ENCODE data around the gene GMPR2.
"Not testable (repeated sequence)": the region's sequence is repeated elsewhere in the genome, so short reads cannot be mapped to it uniquely, and the experiment has no call there.

GMPR2 gene

DNA sequence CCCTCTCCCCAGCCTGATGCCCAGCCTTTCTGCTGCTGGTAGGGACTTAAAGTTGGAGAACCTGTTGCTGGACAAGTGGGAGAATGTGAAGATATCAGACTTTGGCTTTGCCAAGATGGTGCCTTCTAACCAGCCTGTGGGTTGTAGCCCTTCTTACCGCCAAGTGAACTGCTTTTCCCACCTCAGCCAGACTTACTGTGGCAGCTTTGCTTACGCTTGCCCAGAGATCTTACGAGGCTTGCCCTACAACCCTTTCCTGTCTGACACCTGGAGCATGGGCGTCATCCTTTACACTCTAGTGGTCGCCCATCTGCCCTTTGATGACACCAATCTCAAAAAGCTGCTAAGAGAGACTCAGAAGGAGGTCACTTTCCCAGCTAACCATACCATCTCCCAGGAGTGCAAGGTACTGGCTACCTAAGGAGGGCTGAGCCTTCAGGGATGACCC is 25.6 kb upstream of the GMPR2 start:
- Mint-ChIP-seq H3K4me3 (peak overlapping the region; percentile 22 to 46), H3K9me3 (peaks cover 2 to 5% of the 10 kb centered on the region in 2 donors), H3K4me1 (ENCODE audit: low read depth in 2 of 2) (peaks cover 32 to 36% of the 10 kb centered on the region in 2 donors), H3K36me3 (ENCODE audit: insufficient read depth) (peaks cover 62% of the 10 kb centered on the region), H3K27ac (peak overlapping the region; percentile 93 to 95), H3K27me3 (no peaks in the 10 kb centered on the region)
- ATAC-seq (replicated peaks) (peak; percentile 91), DNase-seq (peak in 2 of 3 experiments; percentile 20 to 23)

- ATAC-seq (replicated peaks) = no peak
- Mint-ChIP-seq H3K4me1 (ENCODE audit: low read depth in 2 of 2) (peaks cover 33 to 40% of the 10 kb centered on the region in 2 donors), H3K36me3 (ENCODE audit: insufficient read depth) (peaks cover 67% of the 10 kb centered on the region), H3K4me3 (no peak overlapping the region), H3K9me3 (peaks cover 2 to 5% of the 10 kb centered on the region in 2 donors), H3K27ac (peak overlapping the region; percentile 93 to 95), H3K27me3 (no peaks in the 10 kb centered on the region)
- no peak for DNase-seq
These were observed 25.1 kb upstream of the GMPR2 start for GRCh38 chr14:24207625-24208024.

DNA sequence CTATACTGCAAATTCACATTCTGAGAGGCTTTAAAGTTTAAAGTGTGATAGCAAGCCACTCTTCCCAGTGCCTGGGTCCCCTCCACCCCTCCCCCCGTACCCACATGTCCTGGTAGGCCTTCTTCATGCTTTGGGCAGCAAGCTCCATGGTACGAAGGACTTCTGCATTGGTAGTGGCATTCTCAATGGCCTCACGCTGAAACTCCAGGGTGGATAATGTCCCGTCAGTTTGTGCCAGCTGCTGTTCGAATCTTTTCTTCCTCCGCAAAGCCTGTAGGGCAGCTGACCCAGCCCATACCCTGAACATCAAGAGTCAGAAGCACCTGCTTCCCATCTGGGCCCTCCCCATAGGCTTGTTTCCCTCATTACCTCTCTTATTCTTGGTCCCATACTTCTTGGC is 21.4 kb upstream of the GMPR2 start:
- H3K4me1 Mint-ChIP-seq (ENCODE audit: low read depth in 2 of 2) = peaks cover 50 to 53% of the 10 kb centered on the region in 2 donors
- no peak for ATAC-seq (replicated peaks)
- peak overlapping the region in 1 of 2 donors; percentile 88 for H3K4me3 Mint-ChIP-seq
- DNase-seq = no peak
- H3K27ac Mint-ChIP-seq = peak overlapping the region in 1 of 2 donors; percentile 97
- H3K27me3 Mint-ChIP-seq = no peaks in the 10 kb centered on the region
- peaks cover 75% of the 10 kb centered on the region for H3K36me3 Mint-ChIP-seq (ENCODE audit: insufficient read depth)
- H3K9me3 Mint-ChIP-seq = no peaks in the 10 kb centered on the region

- Mint-ChIP-seq H3K4me1 (ENCODE audit: low read depth in 2 of 2) (peaks cover 34 to 41% of the 10 kb centered on the region in 2 donors), H3K27ac (peak within 1 kb of the TSS; percentile 97 to 99), H3K27me3 (no peaks in the 10 kb centered on the region), H3K36me3 (ENCODE audit: insufficient read depth) (peaks cover 63% of the 10 kb centered on the region), H3K4me3 (peak within 1 kb of the TSS; percentile 88 to 89), H3K9me3 (no peaks in the 10 kb centered on the region)
- ATAC-seq (replicated peaks) = peak; percentile 75
- DNase-seq = peak; percentile 94 to 97 (median 94)
These were observed 19.5 kb upstream of the GMPR2 start, which contains the start of gene CHMP4A for GRCh38 chr14:24212924-24213865. Gene CHMP4A (minus strand): TSS chr14:24213488. CDS start chr14:24213439, 49 bp downstream.

DNA sequence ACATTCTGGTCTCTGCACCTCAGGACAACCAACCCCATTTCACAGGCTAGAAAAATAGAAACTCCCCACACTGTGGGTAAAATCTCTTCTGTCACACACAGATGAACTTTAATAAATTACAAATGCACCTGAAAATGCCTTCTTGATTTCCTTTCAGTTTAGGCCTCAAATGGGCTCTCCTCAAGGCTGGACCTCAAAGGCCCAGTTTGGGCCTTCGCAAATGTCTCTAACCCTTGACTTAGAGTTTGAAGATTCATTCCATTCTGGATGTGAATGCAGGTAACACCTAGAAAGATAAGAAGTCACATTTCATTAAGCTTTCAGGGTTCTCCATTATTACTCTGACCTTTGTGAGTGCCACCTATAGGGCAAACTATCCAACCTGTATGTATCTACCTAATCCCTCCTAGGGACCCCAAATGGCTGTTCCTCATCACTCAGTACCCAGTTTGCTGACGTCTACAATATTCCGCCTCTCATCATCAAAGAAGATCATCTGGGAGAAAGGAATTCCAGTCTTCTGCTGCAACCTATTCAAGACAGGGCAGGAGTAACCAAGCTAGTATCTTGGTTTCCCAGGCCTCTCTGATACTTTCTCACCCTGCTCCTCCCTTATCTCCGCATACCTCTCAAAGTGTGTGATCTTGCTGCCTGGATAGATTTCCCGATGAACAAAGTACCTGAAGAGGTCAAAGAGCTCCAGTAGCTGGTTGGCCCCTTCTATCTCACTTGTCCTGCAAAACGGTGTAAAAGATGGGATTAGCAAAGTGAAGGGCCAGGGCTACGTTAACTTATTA is 18.7 kb upstream of the GMPR2 start:
- H3K4me3 Mint-ChIP-seq = peak overlapping the region; percentile 88 to 89
- H3K9me3 Mint-ChIP-seq = no peaks in the 10 kb centered on the region
- peaks cover 56% of the 10 kb centered on the region for H3K36me3 Mint-ChIP-seq (ENCODE audit: insufficient read depth)
- H3K4me1 Mint-ChIP-seq (ENCODE audit: low read depth in 2 of 2) = peaks cover 34 to 41% of the 10 kb centered on the region in 2 donors
- no peaks in the 10 kb centered on the region for H3K27me3 Mint-ChIP-seq
- peak overlapping the region; percentile 97 to 99 for H3K27ac Mint-ChIP-seq
- DNase-seq (no peak), ATAC-seq (replicated peaks) (no peak)

GRCh38 chr14:24215495-24216344 is 17.0 kb upstream of the GMPR2 start, which contains the start of gene MDP1:
Gene MDP1 (minus strand): TSS chr14:24216066. CDS start chr14:24215955, 111 bp downstream.
- H3K4me3 Mint-ChIP-seq = peak within 1 kb of the TSS; percentile 90 to 94
- DNase-seq = peak; percentile 85 to 86 (median 86)
- peak within 1 kb of the TSS; percentile 97 to 99 for H3K27ac Mint-ChIP-seq
- H3K9me3 Mint-ChIP-seq = no peaks in the 10 kb centered on the region
- peaks cover 35 to 36% of the 10 kb centered on the region in 2 donors for H3K4me1 Mint-ChIP-seq (ENCODE audit: low read depth in 2 of 2)
- no peaks in the 10 kb centered on the region for H3K27me3 Mint-ChIP-seq
- H3K36me3 Mint-ChIP-seq (ENCODE audit: insufficient read depth) = peaks cover 45% of the 10 kb centered on the region
- peak; percentile 67 for ATAC-seq (replicated peaks)

- peak overlapping the region; percentile 97 to 99 for H3K27ac Mint-ChIP-seq
- peaks cover 34% of the 10 kb centered on the region in 2 donors for H3K4me1 Mint-ChIP-seq (ENCODE audit: low read depth in 2 of 2)
- ATAC-seq (replicated peaks) (no peak), DNase-seq (no peak)
- peak overlapping the region; percentile 90 to 94 for H3K4me3 Mint-ChIP-seq
- no peaks in the 10 kb centered on the region for H3K27me3 Mint-ChIP-seq
- peaks cover 40% of the 10 kb centered on the region for H3K36me3 Mint-ChIP-seq (ENCODE audit: insufficient read depth)
- no peaks in the 10 kb centered on the region for H3K9me3 Mint-ChIP-seq
These were observed 16.4 kb upstream of the GMPR2 start for GRCh38 chr14:24216345-24216699.

DNA sequence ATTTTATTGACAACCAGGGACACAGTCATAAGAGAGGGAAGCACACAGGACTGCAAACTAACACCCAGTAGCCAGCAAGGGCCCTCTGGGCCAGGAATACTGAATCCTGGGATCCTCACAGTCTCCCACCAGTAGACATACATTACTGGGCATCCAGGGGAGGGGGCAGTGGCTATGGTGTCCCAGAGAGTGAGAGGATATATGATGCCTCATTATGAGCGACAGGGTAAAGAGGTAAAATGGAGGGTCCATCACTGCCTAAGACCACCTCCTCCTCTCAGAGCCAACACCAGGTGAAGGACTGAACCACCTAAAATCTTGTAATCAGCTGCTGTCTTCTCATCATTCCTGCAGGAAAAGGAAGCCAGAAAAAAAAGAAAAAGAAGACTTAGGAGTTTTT is 15.9 kb upstream of the GMPR2 start:
- peaks cover 40% of the 10 kb centered on the region for H3K36me3 Mint-ChIP-seq (ENCODE audit: insufficient read depth)
- peak overlapping the region; percentile 97 to 99 for H3K27ac Mint-ChIP-seq
- not testable (repeated sequence) for DNase-seq; H3K27me3 Mint-ChIP-seq; H3K9me3 Mint-ChIP-seq; ATAC-seq (replicated peaks)
- H3K4me3 Mint-ChIP-seq = peak overlapping the region in 1 of 2 donors; percentile 94
- H3K4me1 Mint-ChIP-seq (ENCODE audit: low read depth in 2 of 2) = peaks cover 29 to 30% of the 10 kb centered on the region in 2 donors

- H3K4me3 Mint-ChIP-seq = no peak overlapping the region
- H3K4me1 Mint-ChIP-seq (ENCODE audit: low read depth in 2 of 2) = peaks cover 20% of the 10 kb centered on the region in 2 donors
- DNase-seq (no peak), ATAC-seq (replicated peaks) (no peak)
- H3K9me3 Mint-ChIP-seq = no peaks in the 10 kb centered on the region
- no peaks in the 10 kb centered on the region for H3K27me3 Mint-ChIP-seq
- peaks cover 22% of the 10 kb centered on the region for H3K36me3 Mint-ChIP-seq (ENCODE audit: insufficient read depth)
- peak overlapping the region in 1 of 2 donors; percentile 70 for H3K27ac Mint-ChIP-seq
These were observed 13.6 kb upstream of the GMPR2 start for GRCh38 chr14:24219080-24219479.

GRCh38 chr14:24219521-24219920 is 13.2 kb upstream of the GMPR2 start:
- H3K27me3 Mint-ChIP-seq = no peaks in the 10 kb centered on the region
- no peak for ATAC-seq (replicated peaks)
- H3K9me3 Mint-ChIP-seq = no peaks in the 10 kb centered on the region
- H3K4me3 Mint-ChIP-seq = no peak overlapping the region
- peaks cover 22% of the 10 kb centered on the region for H3K36me3 Mint-ChIP-seq (ENCODE audit: insufficient read depth)
- no peak for DNase-seq
- peaks cover 16 to 17% of the 10 kb centered on the region in 2 donors for H3K4me1 Mint-ChIP-seq (ENCODE audit: low read depth in 2 of 2)
- H3K27ac Mint-ChIP-seq = peak overlapping the region in 1 of 2 donors; percentile 70

DNA sequence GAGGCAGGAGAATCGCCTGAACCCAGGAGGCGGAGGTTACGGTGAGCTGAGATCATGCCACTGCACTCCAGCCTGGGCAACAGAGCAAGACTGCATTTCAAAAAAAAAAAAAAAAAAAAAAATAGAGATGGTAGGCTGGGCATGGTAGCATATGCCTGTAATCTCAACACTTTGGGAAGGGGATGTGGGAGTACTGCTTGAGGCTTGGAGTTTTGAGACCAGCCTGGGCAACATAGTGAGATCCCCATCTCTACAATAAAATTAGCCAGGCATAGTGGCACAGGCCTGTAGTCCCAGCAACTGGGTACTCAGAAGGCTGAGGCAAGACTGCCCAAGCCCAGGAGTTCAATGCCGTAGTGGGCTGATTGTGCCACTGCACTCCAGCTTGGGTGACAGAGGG is 9.7 kb upstream of the GMPR2 start:
- not testable (repeated sequence) for ATAC-seq (replicated peaks); H3K27ac Mint-ChIP-seq; H3K9me3 Mint-ChIP-seq; H3K4me3 Mint-ChIP-seq; DNase-seq; H3K27me3 Mint-ChIP-seq
- H3K36me3 Mint-ChIP-seq (ENCODE audit: insufficient read depth) = peaks cover 26% of the 10 kb centered on the region
- peaks cover 10 to 22% of the 10 kb centered on the region in 2 donors for H3K4me1 Mint-ChIP-seq (ENCODE audit: low read depth in 2 of 2)

GRCh38 chr14:24224618-24225071 is 8.1 kb upstream of the GMPR2 start:
- H3K27ac Mint-ChIP-seq = peak overlapping the region; percentile 59 to 71
- no peak overlapping the region for H3K4me3 Mint-ChIP-seq
- DNase-seq (no peak), ATAC-seq (replicated peaks) (no peak)
- H3K27me3 Mint-ChIP-seq = no peaks in the 10 kb centered on the region
- peaks cover 35% of the 10 kb centered on the region for H3K36me3 Mint-ChIP-seq (ENCODE audit: insufficient read depth)
- peaks cover 11 to 18% of the 10 kb centered on the region in 2 donors for H3K4me1 Mint-ChIP-seq (ENCODE audit: low read depth in 2 of 2)
- H3K9me3 Mint-ChIP-seq = no peaks in the 10 kb centered on the region

All from effector memory CD8-positive, alpha-beta T cell (primary cell).